ENCODE data around the gene P2RX1. TPM values are rescaled to one million over a fixed set of nuclear protein-coding genes. Genes with fewer than 3 reads are reported as not detected.
A peak's percentile ranks its signal among the peaks of the same experiment; 100 is the strongest.

Gene P2RX1
- total and polyA plus RNA-seq, 2 of the 4 experiments (the other 2 are of a cell fraction): not detected

DNA sequence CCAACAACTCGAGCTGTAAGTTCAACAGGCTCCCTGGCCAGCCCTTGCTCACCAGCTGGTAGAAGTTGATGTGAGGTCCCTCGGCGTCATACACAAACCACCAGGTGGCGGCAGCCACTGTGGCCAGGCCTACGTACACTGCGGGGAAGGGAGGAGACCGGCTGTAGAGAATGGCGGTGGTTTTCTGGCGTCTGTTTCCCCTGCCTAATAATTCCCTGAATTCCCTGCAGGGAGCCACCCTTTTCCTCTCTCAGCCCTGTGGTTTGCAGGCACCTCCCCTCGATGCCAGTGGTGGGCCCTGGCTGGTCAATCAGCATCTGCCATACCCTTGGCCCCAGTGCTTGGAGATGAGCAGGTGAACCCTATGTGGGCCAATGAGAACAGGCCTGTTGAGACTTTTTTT lies 18.9 kb upstream of the P2RX1 start:
- POLR2A ChIA-PET (ENCODE audit: unreplicated experiment): no interaction called here
- CTCF ChIA-PET: interaction anchor here (0.6 to 2.9 kb wide), 7 partner anchors 21 to 1251 kb away, joined by 3 to 11 read pairs (median 4); no protein-coding TSS in a partner anchor

More for the DNA sequence above, 18.9 kb upstream of the P2RX1 start:
- Histone ChIP-seq H3K4ac (ENCODE audit: low read depth, low read length) (no peak overlapping the region), H2BK5ac (ENCODE audit: low read depth, low read length, poor library complexity, severe bottlenecking) (no peak overlapping the region), H4K20me1 (ENCODE audit: insufficient read depth, low read length) (no peaks in the 10 kb centered on the region), H2BK20ac (ENCODE audit: low read depth, low read length) (0 out of 2 replicates have a peak overlapping the region, but pooled peaks have one; percentile 53), H3K9me1 (ENCODE audit: insufficient read depth, low read length) (no peaks in the 10 kb centered on the region), H3K14ac (replicated peaks; ENCODE audit: low read depth, low read length) (no peak overlapping the region), H3K27ac (ENCODE audit: insufficient read depth, low read length) (no peak overlapping the region), H3K4me1 (ENCODE audit: control insufficient read depth, insufficient read depth, low read length) (0 out of 2 replicates have a peak, but pooled peaks cover 1% of the 10 kb centered on the region), H2AFZ (replicated peaks; ENCODE audit: low read length, poor library complexity) (peak overlapping the region; percentile 87), H4K5ac (ENCODE audit: low read depth, low read length) (no peak overlapping the region), H3K79me1 (ENCODE audit: low read depth in 1 of 2, low read length in 2 of 2) (no peaks in the 10 kb centered on the region), H3K18ac (ENCODE audit: low read depth, low read length) (no peak overlapping the region), H3K27me3 (ENCODE audit: control insufficient read depth, insufficient read depth, low read length) (no peaks in the 10 kb centered on the region), H3K4me2 (ENCODE audit: low read depth, low read length) (no peak overlapping the region), H4K91ac (ENCODE audit: insufficient read depth, low read depth, low read length) (no peak overlapping the region), H4K8ac (ENCODE audit: low read depth in 2 of 2, low read length in 2 of 2) (0 out of 4 replicates have a peak overlapping the region, but pooled peaks of 1 of the 2 experiments have one; percentile 28), H2AK5ac (ENCODE audit: low read depth, low read length) (no peak overlapping the region; the same call in 1 of the 2 replicates), H3K9ac (ENCODE audit: low read depth, low read length) (no peak overlapping the region), H3K4me3 (ENCODE audit: insufficient read depth, low read depth, low read length) (no peak overlapping the region), H2BK120ac (ENCODE audit: low read depth, low read length) (no peak overlapping the region), H3K56ac (ENCODE audit: extremely low read depth, insufficient read depth, low read length) (no peak overlapping the region), H2AK9ac (replicated peaks; ENCODE audit: low read depth, low read length, poor library complexity) (peak overlapping the region; percentile 90), H2BK15ac (ENCODE audit: low read depth, low read length) (no peak overlapping the region), H3K9me3 (ENCODE audit: control insufficient read depth, insufficient read depth, low read length) (no peaks in the 10 kb centered on the region), H3K36me3 (ENCODE audit: control insufficient read depth, insufficient read depth, low read length) (no peaks in the 10 kb centered on the region), H3K23ac (ENCODE audit: low read depth, low read length) (no peak overlapping the region)
- in situ Hi-C loops (cut with MboI; ENCODE audit: low sequenced_read_pairs) (no loop called here), intact Hi-C loops (cut with micrococcal nuclease) (loop anchor here (1.0 to 5.0 kb wide), 3 partner anchors 73 to 140 kb away; no protein-coding TSS in a partner anchor), dilution Hi-C loops (cut with HindIII; ENCODE audit: low sequenced_read_pairs, unreplicated experiment) (no loop called here)
- BruUV-seq (replicated peaks): no TSS peak
- 25% methylated on average over 2 of the region's 10 CpGs; no CpG with 5 or more reads in 1 of the 2 experiments for WGBS, 2 experiments (ENCODE audit: extremely low coverage in 2 of 2, insufficient read length in 1 of 2)
- ATAC-seq (ENCODE audit: low read depth): peak; percentile 98
- peak; percentile 72 for DNase-seq
- TF ChIP-seq FOS (IDR thresholded peaks at IDR 0.05; ENCODE audit: low read depth, low read length) (no peak), MAFK (IDR thresholded peaks at IDR 0.05; ENCODE audit: low read depth, low read length) (no peak), SMC3 (IDR thresholded peaks at IDR 0.05; ENCODE audit: low read depth, low read length) (peak; percentile 79), RCOR1 (IDR thresholded peaks at IDR 0.05; ENCODE audit: insufficient replicate concordance, low read length) (no peak), CHD1 (IDR thresholded peaks at IDR 0.05; ENCODE audit: low read depth, low read length) (no peak), RAD21 (IDR thresholded peaks at IDR 0.05; ENCODE audit: low read length) (peak; percentile 83), MXI1 (IDR thresholded peaks at IDR 0.05; ENCODE audit: borderline replicate concordance, low read depth, low read length) (no peak)
- TF ChIP-seq, protein P1, sequence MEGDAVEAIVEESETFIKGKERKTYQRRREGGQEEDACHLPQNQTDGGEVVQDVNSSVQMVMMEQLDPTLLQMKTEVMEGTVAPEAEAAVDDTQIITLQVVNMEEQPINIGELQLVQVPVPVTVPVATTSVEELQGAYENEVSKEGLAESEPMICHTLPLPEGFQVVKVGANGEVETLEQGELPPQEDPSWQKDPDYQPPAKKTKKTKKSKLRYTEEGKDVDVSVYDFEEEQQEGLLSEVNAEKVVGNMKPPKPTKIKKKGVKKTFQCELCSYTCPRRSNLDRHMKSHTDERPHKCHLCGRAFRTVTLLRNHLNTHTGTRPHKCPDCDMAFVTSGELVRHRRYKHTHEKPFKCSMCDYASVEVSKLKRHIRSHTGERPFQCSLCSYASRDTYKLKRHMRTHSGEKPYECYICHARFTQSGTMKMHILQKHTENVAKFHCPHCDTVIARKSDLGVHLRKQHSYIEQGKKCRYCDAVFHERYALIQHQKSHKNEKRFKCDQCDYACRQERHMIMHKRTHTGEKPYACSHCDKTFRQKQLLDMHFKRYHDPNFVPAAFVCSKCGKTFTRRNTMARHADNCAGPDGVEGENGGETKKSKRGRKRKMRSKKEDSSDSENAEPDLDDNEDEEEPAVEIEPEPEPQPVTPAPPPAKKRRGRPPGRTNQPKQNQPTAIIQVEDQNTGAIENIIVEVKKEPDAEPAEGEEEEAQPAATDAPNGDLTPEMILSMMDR (conservative IDR thresholded peaks at IDR 0.05; ENCODE audit: low read depth, low read length): peak; percentile 71
- TF ChIP-seq, protein P2, sequence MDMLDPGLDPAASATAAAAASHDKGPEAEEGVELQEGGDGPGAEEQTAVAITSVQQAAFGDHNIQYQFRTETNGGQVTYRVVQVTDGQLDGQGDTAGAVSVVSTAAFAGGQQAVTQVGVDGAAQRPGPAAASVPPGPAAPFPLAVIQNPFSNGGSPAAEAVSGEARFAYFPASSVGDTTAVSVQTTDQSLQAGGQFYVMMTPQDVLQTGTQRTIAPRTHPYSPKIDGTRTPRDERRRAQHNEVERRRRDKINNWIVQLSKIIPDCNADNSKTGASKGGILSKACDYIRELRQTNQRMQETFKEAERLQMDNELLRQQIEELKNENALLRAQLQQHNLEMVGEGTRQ (IDR thresholded peaks at IDR 0.05; ENCODE audit: low read depth, low read length): no peak
- TF ChIP-seq, protein P3, sequence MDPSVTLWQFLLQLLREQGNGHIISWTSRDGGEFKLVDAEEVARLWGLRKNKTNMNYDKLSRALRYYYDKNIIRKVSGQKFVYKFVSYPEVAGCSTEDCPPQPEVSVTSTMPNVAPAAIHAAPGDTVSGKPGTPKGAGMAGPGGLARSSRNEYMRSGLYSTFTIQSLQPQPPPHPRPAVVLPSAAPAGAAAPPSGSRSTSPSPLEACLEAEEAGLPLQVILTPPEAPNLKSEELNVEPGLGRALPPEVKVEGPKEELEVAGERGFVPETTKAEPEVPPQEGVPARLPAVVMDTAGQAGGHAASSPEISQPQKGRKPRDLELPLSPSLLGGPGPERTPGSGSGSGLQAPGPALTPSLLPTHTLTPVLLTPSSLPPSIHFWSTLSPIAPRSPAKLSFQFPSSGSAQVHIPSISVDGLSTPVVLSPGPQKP (IDR thresholded peaks at IDR 0.05; ENCODE audit: borderline replicate concordance, low read depth, low read length): no peak
